GM21825 (cell line): Measurements from ENCODE around the gene CXorf38.

Source experiments
- ATAC-seq: cut with Tn5 transposase; IDR thresholded peaks from one replicate; pipeline ENCODE4 v1.9.1; 2021; ENCODE audit warnings: mild to moderate bottlenecking, moderate library complexity; ENCODE audit not compliant: unreplicated experiment

Gene CXorf38

GRCh38 chrX:40647307-40648197 is at the start of gene CXorf38:
Gene CXorf38, minus strand, starts transcription at chrX:40647561. Its CDS starts 41 bp downstream, at chrX:40647520.
- peak; percentile 62 for ATAC-seq

GRCh38 chrX:40694802-40695201 is 47.4 kb upstream of the CXorf38 start:
- no peak for ATAC-seq

DNA sequence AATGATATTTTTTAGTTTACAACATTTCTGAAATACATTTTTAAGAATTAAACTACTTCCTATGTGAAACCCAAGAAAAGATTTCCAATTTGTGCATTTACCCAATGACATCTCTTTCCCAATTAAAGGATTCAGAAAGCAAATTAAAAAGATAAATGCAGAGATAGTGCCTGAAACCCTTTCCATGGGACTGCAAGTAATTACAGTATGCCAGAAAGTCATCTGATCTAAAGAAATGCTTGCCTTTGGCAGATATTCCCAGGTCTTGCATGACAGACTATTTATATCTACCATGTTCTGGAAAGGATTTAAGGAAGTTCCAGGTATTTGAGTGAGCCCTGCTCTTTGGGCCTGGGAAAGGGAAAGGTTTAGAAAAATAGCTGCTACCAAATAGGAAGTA is 41.6 kb upstream of the CXorf38 start:
- ATAC-seq = no peak

- ATAC-seq = no peak
These were observed 39.8 kb upstream of the CXorf38 start for GRCh38 chrX:40687169-40687568.

DNA sequence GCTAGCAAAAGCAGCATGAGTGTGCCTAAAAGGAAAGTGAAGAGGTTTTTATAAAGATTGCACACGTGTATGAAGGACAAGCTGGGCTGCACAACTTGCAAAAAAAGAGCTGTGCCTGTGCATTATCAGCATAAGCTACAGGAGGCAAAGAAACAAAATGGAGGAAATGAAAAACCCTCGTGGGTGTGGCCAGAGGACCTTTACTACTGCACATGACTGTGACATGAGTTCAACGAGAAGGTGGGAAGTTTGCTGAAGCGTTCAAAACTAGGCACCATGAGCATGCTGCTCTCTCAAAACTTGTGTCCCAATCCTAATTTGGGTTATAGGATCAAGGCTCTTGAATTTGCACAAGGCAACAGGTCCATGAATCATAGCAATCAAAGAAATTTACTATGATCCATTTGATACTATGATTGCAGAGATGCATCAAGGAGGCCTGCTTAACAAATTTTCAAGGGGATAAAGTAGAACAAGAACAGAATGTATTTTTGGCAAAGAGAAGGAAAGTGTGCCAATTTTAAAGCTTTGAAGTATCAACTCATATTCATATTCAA is 38.1 kb upstream of the CXorf38 start:
- no peak for ATAC-seq

DNA sequence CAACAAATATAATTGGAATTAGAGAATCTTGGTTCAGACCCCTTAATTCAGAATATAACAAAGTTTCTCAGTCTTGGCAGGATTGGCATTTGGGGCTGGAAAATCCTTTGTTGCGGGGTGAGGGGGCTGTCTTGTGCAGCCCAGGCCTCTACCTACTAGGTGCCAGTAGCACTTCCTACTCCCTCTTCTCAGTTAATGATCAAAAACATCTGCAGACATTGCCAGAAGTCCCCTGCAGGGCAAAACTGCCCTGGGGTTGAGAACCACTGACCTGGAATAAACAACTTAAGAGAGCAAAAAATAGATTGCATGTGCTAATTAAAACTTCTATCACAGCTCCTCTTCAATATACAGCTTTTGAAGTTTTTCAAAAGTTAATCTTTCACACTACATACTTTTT is 36.7 kb upstream of the CXorf38 start:
- no peak for ATAC-seq

- ATAC-seq = no peak
These were observed 35.9 kb upstream of the CXorf38 start for GRCh38 chrX:40683245-40683644.

- ATAC-seq = no peak
These were observed 23.8 kb upstream of the CXorf38 start for GRCh38 chrX:40671126-40671525.

DNA sequence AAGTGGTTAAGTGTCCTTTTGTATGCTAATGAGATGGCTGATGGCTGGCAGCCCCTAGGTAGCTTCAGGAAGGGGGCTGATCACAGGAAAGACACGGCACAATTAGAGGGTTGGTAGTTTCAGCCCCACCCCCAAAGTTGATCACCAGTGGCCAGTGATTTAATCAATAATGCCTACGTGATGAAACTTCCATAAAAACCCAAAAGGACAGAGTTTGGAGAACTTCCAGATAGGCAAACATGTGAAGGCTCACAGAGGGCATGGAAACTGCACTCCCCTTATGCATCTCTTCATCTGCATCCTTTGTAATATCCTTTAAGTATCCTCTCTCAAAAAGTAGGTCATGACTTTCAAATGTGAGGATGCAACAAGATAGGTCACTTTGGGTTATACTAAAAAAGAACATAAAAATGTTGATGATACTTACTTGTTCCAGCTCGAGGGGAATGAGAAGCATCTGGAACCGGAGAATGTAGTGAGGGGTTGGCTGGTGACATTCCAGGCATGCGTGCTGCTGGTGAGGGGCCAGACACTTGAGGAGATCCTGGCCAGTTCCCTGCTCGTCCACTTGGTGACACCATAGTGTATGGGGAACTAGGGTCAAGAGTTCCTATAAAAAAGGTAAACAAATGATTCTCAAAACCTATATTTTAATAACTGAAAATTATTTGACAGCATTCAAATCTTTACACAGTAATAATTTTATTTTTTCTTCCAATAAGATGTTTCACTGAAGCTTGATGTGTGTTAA is 16.7 kb upstream of the CXorf38 start:
- ATAC-seq = no peak

DNA sequence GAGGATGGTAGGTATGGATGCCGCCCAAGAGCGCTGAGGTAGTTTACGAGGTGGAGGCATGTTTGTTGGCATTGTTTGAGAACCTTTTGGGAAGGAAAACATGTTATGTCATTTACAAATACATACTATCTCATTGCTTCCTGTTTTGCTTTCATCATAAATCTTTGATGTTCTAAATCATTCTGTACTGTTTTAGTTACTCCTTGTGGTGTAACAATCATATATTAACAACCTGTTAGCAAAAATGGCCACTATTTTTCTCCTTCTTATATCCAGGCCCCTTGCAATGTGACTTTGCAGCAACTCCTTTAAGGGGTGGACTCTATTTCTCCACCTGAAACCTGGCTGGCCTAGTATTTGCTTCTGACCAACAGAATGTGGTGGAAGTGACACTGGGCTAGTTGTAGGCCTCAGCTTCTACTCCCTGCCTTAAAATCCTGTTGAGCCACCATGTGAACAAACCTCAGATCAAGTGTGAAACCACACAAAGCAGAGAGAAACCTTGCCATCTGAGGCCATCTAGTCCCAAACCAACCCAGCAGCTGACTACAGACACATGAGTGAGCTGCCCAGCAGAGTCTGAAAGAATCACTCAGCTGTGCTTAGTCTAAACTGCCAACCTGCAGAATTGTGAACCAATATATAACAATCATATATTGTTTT is 15.8 kb upstream of the CXorf38 start:
- no peak for ATAC-seq

DNA sequence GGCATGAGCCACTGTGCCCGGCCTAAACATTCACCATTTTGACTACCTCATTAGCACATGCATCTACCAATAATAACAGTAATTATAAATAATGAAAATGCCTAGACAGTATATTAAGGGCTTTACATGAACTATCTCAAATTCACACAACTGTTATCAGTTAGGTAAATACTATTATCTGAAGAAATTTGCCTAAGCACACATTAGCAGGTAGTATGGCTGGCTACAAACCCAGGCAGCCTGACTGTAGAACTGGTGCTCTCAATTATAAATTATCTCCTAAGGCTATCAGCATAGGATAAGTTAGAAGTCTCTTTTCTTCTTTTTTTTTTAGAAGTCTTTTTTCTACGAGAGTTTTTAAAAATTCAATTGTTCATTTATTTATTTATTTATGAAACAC is 14.1 kb upstream of the CXorf38 start:
- no peak for ATAC-seq

DNA sequence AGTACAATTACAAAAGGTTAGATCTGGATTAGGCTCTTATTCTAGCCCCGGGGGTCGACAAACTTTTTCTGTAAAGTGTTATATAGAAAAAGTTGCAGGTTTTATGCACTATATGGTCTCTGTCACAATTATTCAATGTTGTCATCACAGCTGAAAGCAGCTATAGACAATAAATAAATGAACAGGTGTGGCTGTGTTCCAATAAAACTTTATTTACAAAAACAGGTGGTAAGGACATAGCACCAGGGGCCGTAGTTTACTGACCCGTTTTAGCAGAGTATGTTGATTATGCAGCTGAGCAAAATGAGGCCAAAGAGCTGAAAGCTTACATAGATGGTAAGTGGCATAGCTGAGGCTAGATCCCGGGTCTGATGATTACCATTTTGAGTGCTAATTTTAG is 13.0 kb upstream of the CXorf38 start:
- no peak for ATAC-seq

- no peak for ATAC-seq
These were observed 6.2 kb upstream of the CXorf38 start for GRCh38 chrX:40653535-40653934.

DNA sequence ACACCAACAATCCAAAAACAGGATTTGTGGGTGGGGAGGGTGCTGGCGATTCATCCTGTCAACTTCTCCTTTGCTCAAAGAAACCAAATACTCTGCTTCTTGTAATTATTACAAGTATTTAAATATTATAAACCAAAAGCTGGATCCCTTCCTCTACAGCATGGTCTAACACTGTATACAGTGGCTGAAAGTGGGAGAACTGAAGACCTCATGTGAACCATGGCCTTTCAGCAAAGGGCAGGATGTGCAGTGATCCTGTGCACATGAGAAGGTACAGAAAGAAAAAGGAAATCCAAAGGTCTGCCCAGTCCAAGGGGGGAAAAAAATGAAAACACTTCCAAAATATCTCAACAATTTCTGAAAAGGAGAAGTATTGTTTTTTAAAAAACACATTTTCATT is 5.3 kb upstream of the CXorf38 start:
- no peak for ATAC-seq

DNA sequence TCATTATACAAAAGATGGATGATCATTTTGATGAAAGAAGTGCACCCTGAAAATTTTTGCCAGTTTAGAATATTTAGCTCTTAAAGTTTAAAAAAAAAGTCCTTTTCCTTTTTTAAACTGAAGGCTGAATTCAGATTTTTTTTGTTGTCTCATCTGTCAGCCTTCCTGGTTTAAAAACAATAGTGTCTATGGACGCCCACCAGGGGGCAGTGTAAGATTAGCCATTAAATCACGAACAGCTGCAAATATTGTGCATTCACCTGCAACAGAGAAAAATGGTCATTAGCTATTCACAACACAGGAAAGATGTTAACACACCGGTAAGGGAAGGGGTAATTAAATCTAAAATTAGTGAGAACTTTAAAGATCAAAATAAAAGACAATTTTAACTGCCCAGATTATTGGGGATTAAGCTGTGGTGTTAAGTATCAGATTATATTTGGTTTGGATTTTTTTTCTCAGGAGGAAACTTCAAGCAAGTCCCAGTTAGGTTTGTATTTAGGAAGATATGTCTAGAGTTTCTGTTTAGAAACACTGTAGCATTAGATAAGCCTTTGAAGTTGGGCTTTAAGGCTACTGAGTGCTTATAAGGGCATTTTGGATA is 4.4 kb upstream of the CXorf38 start:
- ATAC-seq = no peak

- peak; percentile 23 for ATAC-seq
These were observed 663 bp downstream of the CXorf38 start for GRCh38 chrX:40646489-40647306.

DNA sequence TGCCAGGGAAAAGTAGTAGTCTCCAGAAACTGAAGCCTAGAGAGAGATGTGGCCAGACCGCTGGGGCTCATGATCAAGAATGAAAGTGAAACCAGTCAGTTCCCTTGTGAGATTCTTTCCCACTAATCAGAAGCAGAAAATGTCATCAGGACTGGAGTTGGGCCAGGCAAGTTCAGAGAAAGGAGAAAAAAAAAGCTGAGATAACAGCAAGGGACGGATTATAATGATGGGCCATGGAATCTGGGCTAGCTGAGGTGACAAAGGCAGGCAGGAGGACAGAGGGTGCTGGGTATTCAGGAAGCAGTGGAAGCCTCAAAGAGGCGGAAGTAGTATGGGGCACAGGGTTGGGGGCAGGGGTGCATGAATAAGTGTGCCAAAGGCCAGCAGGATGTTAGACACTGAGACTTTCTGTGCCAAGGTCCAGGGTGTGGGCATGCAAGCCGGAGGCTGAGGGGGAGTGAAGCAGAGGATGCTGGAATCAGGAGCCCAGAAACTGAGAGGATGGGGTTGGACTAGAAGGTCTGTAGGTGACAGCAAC is 2.5 kb downstream of the CXorf38 start:
- ATAC-seq = peak; percentile 33

DNA sequence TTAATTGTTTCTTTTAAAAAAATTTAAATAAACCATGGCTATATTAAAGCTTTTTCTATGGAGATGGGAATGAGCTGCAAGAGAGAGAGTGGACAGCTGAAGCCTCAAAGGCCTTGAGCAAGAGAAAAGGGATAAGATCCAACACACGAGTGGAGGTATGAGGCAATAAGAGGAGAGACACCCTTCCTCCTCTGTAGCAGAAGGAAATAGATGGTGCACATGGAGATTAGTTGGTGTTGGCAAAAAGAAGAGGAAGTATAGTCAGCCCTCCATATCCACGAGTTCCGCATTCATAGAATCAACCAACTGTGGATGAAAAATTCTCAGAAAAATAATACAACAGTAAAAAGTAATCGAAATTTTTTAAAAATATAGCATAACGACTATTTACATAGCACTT is 3.2 kb downstream of the CXorf38 start:
- no peak for ATAC-seq

DNA sequence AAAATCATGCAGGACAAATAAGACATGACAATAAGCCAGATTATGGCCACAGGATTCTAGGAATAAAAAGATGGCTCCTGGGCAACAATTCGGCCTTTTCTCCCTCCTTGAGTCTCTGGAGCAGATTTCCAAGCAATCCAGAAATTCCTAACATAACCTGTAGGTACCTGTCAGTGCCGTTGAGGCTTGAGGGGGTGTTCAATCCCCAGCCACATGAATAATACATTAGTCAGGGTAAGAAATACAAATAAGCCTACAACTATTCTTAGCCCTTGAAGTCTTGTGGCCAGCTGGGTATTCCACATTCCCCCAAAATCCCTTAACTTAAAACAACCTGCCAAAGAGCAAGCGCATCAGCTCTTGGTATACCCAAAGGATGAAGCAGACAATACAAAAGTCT is 9.7 kb downstream of the CXorf38 start:
- ATAC-seq = no peak

- no peak for ATAC-seq
These were observed 15.2 kb downstream of the CXorf38 start for GRCh38 chrX:40632199-40632598.
